HG02798 (cell line): ENCODE data around the gene MEX3A.
"Not testable (repeated sequence)": the region's sequence is repeated elsewhere in the genome, so short reads cannot be mapped to it uniquely, and the experiment has no call there.

Experiments used
- ATAC-seq: cut with Tn5 transposase; IDR thresholded peaks from one replicate; pipeline ENCODE4 v1.9.1; 2021; ENCODE audit warnings: mild to moderate bottlenecking; ENCODE audit not compliant: unreplicated experiment, poor library complexity

The MEX3A gene, protein sequence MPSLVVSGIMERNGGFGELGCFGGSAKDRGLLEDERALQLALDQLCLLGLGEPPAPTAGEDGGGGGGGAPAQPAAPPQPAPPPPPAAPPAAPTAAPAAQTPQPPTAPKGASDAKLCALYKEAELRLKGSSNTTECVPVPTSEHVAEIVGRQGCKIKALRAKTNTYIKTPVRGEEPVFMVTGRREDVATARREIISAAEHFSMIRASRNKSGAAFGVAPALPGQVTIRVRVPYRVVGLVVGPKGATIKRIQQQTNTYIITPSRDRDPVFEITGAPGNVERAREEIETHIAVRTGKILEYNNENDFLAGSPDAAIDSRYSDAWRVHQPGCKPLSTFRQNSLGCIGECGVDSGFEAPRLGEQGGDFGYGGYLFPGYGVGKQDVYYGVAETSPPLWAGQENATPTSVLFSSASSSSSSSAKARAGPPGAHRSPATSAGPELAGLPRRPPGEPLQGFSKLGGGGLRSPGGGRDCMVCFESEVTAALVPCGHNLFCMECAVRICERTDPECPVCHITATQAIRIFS

DNA sequence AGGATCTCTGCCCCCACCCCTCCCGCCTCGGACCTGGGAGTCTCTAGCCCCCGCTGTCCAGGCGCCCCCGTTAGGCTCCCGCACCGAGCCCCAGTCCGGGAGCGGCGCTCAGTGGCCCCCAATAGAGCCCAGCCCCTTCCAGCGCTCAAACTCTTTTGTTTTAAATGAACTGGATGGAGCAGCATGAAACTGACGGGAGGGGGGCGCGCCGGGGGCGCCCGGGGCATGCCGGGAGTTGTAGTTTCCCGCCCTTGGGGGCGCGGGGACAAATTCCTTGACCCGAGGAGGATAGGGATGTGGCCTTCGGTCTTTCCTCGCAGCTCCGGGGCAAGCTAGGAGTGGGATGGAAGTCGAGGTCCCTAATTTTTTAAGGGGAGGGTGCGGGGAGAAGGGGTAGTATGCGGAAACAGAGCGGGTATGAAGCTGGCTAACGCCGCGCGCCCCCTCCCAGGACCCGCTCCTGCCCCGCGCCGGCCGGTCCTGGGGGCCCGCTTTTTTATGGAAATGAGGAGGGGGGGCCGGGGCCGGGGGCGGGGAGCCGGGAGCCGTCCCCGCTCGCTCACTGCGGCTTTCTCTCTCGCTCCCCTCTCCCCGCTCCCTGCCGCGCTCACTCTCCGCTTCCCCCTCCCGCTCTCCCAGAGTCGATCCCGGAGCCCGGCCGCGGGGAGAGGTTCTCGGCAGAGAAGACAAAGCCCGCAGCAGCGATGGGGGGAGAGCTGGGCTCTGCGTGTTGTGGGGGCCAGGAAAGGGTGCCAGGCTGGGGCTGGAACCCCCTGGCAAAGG, at the start of gene MEX3A:
Gene MEX3A, minus strand, starts transcription at position 157 of the 783 bp plus-strand sequence. CDS start 467 bp downstream, outside the sequence.
- peak; percentile 61 for ATAC-seq

DNA sequence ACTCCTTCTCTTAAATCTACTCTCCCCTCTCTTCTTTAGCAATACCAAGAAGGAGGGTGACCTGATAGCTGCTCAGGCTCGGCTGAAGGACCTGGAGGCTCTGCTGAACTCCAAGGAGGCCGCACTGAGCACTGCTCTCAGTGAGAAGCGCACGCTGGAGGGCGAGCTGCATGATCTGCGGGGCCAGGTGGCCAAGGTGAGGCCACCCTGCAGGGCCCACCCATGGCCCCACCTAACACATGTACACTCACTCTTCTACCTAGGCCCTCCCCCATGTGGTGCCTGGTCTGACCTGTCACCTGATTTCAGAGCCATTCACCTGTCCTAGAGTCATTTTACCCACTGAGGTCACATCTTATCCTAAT, 48.3 kb upstream of the MEX3A start:
- no peak for ATAC-seq

DNA sequence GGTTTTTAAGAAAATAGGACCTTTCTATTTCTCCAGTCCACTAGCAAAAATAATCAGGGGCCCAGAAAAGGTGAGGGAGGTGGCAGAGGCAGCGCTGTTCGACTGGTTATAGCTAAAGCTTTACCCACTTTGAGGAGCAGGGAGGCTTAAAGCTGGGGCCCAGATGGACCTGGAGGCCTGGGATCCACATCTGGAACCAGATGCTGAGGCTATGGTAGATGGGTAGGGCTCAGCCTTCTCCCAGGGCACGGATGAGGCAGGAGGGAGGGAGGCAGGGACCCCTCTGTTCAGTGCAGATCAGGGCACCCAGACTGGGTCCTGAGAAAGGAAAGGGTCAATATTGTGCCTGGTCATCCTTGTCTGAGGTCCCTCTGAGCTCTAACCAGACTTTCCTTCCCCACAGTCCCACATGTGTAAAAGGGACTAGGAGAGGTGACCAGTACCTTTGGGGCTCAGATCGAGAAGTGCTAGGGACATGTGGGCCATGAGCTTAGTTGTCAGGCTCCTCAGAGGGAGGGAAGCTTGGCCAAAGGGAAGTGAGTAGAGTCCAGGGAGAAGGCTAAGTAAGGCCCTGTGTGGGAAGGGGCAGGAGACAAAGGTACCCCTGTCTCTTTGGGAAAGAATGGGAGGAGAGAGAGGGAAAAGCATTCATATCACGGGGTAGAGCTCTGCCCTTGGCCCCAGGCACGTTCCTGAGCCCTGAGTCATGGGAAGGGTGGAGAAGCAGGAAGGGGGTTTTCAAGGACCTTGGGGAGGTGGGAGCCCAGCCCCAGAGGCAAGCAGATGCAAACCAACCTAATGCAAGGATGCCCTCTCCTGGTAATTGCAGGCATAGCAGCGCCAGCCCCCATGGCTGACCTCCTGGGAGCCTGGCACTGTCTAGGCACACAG, 47.7 kb upstream of the MEX3A start:
- ATAC-seq: peak; percentile 30

DNA sequence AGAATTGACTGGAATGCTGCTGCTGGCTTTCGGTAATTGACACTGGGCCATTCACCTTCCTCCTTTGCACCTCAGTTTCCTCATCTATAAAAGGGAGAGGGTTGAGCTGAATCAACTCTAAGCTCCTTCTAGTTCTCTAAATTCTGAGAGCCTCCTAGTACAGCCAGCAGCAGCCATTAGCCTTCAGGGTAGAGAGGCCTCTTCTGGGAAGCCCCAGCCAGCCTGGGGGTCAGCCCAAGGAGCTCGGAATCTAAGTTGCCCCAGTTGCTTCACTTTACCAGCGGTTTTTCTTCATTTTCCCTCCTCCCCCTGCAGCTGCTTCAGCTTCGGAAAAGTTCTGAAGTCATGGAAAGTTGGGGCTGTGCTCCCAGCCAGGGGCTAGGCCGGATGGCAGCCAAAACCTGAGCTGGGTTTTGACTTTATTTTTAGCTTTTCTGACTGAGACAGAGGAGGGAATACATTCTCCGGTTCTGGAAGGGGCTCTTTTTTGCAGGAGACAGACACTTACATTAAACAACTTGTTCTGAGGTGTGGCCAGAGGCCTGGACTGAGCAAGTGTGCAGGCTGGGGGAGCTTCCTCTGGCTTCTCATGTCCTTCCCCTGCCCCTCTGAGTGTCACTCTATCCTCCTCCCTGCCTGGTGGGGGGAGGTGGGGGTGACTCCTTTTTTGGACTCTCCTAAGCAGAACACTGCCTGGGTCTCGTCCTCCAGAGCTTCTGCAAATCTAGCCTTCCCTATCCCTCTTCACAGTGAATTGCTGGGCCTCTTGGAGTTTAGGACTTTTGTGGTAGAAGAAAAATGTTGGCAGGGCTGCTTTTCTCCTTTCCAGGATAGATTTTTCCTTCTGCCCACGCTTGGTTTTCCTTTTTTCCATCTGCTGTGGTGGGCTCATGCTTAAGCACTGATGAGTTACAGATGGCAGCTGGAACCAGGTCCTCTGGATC, 46.7 kb upstream of the MEX3A start:
- no peak for ATAC-seq

DNA sequence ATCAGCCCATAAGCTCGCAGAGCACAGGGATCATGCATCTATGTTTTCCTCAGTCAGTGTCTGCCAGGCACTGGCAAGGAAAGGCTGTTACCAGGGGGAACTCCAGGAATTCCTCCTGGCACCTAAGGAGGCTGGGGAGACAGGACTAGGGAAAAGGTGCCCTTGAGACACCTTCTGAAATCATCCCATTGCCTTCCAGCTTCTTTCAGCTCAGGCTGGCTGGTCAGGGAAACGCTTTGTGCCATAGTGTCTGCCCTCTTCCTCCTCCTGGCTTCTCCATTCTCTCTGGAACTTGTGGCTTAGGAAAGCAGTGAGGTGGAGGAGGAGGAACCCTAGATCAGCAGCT, 46.0 kb upstream of the MEX3A start:
- ATAC-seq: no peak

DNA sequence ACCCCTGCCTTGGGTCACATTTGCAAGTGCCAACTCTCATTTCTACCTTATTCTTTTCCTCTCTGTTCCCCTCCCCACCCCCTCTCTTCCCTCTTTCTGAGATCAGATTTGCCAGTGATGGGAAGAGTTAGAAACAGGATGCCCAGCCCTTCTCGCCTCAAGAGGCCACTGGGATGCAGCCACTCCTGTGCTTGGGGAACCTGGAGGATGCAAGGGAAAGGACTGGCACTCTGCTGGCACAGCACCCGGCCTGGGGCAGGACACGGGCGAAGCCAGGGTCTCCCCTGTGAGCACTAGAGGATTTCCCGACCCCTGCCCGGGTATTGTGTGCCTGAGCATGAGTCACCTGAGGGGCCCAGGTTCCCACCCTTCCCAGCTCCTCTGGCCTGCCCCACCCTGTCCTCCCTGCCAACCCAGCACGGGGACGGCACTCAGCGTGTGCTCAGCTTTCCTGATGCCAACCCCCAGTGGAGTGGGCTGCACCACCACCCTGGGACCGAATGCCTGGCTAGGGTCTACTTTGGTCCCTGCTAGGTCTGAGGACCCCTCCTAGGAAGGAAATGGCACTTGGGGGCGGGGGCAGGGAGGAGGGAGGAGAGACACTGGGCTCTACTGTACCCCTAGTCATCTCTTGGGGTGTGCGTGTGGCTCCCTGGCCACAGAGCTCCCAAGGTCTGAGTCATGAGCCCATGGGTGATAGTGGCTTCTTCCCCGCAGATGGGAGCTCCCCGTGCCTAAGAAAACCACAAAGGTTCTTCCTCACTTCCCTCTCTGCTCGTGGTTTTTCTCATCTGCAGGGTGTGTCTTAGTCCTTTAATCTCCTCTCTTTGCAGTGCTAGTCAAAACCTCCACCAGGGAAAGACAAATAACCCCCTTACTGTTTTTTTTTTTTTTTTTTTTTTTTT, 44.6 kb upstream of the MEX3A start:
- ATAC-seq: peak; percentile 64

DNA sequence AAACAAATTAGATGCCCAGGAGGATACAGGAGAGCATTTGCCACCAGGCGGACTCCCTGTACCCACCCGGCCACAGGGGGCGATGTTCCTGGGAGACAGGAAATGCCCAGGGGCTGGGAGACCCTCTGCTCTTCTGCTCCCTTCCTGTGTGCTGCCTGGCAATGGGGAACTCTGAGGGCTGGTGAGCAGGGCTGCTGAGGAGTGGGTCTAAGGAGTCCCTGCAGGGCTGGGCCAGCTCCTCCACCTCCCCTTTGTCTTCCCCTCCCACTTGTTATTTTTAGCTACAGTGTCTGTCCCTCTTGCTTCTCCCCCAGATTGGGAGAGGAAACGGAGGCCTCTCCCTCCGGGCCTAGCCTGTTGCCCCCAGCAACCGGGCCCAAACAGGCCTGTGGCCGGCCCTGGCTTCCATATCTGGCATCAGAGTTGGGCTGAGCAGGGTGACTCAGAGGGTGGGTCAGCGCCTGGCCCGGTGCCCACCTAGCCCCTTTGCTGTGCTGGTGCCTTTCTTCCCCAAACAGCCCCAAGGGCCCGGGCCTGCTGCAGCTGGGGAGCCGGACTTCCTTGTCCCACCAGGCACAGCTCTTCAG, 43.9 kb upstream of the MEX3A start:
- ATAC-seq: peak; percentile 23

DNA sequence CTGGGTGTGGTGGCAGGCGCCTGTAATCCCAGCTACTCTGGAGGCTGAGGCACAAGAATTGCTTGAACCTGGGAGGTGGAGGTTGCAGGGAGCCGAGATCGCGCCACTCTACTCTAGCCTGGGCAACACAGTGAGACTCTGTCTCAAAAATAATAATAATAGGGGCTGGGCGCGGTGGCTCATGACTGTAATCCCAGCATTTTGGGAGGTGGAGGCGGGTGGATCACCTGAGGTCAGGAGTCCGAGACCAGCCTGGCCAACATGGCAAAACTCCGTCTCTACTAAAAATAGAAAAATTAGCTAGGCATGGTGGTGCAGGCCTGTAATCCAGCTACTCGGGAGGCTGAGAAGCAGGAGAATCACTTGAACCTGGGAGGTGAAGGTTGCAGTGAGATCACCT, 43.3 kb upstream of the MEX3A start:
- ATAC-seq: not testable (repeated sequence)

DNA sequence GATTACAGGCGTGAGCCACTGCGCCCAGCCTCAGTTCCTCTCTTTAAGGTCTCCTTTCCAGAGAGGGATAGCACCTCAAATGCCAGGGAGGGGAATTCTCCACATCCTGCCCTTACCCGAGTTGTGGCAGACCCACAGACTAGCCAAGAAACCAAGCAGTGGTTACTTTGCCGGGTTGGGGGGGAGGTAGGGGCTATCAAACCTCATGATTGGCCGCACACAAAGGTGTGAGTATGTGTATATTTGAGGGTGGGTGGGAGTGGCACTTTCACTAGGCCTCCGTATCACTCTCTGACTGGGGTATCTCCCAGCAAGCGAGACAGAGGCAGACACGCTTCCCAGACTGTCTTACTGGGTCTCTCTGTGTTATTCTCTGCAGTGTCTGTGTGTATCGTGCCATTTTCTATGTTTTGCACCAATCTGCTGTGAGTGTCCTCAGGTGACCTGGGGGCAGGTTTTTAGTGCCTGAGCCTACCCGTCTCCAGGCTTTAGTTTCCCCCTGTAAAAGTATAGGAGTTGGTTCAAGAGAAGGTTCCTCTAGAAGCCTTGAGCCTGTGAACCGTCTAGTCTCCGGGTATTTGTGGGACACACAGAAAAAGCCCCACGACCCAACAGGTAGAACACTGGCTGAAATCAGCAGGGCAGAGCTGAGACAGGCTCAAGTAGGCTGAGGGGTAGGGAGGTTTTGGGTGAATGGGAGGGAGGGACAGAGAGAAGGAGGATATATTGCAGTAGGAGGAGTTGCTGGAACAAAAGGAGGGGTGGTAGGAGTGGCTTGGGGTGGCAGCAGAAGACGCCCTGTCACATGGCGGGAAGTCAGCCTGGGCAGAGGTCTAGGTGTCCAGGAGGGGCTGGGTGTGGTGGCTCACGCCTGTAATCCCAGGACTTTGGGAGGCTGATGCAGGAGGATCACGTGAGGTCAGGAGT, 42.6 kb upstream of the MEX3A start:
- ATAC-seq: no peak

DNA sequence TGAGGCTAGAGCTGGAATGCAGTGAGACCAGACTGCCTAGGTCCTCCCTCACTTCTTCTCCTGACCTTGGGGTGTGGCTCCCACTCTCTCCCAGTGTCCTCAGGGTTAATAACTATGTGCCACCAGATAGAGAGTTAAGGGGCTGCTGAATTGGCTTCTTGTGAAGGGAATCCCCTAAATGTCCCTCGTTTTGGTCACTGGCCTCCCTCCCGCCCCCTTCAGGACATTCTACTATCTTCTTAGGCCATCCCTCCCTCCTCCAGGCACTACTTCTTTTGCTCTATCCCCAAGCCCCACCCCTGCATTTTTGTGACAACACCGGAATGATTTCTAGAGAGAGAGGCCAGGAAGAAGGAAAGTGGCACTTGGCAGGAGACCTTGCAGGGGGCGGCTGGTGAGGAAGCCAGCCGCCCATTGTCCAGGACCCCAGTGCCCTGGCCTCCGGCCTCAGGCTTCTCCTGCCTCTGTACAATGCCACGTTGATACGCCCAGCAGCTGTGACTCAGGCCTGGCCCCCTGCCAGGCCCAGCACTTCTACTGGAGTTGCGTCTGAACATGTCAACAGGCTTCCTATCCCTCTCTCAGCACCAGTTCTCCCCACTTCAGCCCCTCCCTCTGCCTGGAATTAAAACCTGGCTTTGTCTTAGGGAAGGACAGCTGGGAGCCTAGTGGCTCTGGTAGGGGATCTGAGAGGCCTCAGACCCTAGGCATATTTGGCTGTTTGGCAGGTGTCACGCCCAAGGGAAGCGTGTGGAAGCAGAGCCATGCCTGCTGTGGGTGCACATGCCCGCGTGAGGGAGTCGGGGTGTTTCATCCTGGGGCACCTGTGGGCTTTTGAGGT, 41.3 kb upstream of the MEX3A start:
- ATAC-seq: no peak

DNA sequence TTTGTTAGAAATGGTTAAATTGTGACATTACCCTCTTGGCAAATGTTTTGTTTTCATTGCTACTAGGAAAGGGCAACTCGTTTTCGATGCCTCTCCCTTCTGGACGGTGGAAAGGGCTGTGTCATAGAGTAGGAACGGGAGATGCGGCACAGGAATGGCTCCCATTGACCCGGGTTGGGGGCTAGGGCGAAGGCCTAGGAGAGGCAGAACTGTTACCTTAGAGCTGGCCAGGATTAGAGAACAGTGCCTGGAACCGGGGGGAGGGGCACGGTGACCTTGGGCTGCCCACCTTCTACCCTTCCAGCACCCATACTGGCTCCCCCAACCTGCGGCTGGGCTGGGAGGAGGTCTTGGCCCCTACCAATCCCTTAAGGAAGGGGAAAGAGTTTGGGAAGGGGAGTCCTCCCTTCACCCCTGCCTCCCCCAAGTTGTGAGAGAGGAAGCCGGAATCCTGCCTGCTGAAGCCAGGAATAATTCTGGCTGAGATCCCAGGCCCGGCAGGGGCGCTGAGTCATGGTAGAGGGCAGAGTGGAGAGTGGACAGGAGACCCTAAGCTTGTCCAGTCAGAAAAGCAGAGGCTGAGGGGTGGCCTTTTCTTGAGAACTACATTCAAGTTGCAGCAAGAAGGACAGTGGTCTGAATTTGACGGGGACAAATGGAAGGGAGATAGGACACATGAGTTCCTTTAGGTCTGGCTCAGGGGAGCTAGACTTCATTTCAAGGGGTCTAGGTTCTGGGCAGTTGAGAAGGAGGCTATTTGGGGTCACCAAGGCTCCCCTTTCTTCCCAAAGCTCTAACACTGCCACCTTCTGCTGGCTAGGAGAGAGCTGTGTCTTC, 40.5 kb upstream of the MEX3A start:
- no peak for ATAC-seq

DNA sequence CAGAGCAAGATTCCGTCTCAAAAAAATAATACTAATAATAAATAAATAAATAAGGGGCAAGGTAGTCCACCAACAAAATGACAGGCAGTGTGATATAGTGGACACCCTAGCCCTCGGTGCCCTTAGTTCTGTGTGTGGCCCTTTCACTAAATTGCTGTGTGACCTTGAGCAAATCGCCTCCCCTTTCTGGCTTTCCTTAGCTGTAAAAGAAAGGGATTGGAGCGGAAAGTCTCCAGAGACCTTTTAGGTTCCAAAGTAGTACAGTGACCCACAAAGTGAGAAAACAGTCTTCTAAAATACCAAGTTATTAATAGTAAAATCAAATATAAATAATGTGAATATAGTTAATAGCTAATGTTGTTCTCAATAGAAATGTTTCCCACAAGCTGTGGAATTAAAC, 39.8 kb upstream of the MEX3A start:
- no peak for ATAC-seq

DNA sequence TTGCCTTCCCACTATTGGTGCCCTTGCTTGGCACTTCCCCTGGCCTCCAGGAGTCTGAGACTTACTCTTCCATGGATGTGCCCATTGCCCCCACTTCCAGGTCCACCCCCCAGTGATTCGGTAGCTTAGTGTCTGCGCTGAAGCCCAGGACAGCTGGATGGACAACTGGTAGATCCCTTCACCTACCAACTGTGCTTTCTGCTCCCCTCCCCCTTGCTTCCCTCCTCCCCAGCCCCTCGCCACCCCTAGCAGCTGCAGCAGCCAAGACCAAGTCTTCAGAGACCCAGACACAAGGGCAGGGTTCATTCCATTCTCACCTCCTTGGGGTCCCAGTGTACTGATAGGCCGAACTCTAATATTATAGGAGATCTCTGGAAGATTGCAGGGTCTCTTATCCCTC, 39.2 kb upstream of the MEX3A start:
- no peak for ATAC-seq

DNA sequence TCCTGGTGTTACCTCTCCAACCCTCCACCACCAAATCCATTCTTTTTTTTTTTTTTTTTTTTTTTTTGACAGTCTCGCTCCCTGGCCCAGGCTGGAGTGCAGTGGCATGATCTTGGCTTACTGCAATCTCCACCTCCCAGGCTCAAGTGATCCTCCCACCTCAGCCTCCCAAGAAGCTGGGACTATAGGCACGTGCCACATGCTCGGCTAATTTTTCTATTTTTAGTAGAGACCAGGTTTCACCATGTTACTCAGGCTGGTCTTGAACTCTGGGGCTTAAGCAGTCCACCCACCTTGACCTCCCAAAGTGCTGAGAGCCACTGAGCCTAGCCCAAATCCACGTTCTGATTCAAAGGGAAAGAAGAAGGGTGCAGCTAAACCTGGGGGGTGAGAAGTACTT, 38.7 kb upstream of the MEX3A start:
- not testable (repeated sequence) for ATAC-seq

DNA sequence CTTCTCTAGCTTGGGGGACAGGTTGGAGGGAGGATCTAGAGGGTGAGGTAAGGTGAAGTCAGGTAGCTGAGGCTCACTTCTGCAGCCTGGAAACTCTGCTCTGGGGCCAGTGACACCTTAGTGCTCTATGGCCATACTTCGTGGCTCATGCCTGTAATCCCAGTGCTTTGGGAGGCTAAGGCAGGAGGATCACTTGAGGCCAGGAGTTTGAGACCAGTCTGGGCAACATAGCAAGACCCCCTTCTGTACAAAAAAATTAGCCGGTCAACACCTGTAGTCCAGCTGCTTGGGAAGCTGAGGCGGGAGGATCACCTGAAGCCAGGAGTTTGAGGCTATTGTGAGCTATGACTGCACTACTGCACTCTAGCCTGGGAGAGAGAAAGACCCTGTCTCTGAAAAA, 38.1 kb upstream of the MEX3A start:
- no peak for ATAC-seq
